Activated CD4-positive, alpha-beta T cell treated with anti-CD3 and anti-CD28 coated beads, Interleukin-10, Interleukin-2, amounts not matched to agents 100 ng/mL and 50 ng/mL, durations not matched to agents 16 hours and 8 hours (primary cell): ENCODE results near the gene ATP1A2.

Experiments used
- DNase-seq: peaks from one replicate; pipeline ENCODE4 v3.0.0-alpha.2; 2020

Gene ATP1A2

DNA sequence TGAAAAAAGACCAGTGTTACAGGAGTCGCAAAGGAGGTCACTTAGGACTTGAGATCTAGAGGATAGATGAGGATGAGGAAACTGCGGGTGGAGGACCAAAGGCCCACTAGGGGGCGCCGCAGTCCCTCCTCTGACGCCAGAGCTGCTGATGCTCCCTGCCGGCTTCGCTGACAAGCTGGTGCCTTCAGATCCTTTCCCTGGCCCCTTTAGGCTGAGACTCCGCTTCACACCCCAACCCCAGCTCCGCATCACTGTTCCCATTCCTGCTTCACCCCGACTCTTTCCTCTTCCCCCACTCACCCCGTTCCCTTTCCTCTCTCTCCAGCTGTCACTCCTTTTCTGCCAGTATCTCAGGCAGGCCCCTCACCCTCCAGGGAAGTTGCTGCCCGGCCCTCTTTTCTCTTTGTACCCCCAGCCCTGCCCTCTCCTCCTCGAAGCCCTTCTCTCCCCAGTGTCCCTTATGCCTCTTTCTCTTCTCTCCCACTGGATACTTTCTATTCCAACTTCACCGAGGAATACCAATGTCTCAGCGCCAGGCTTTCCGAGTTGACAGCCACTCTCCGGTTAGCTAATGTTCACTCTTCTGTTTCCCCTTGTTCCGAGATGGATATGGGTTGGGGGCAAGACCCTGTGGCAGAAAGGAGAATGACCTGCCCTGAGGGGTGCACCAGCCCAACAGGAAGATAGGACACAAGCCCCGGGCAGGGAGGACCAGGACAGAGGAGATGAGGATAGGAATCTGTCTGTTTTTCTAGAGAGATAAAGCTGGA is 29.7 kb upstream of the ATP1A2 start:
- DNase-seq, result peak; percentile 80

DNA sequence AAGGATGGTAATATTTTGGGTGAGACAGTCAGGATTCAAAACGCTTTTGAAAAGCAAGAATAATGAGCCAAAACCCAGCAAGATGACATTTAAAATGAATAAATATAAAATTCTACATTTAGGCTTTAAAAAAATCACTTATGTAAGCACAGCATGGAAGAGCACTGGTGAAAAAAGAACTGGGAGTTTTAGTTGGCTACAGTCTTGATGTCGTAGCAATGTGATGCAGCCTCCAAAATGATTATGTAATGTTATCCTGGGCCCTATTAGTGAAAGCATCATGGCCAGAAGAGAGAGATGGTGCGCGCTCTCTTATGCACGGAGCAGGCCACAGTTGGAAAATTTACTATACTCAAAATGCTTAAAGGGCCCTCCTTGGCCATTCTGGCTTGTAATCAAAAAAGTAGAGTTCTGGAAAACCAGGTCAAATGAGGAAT is 29.1 kb upstream of the ATP1A2 start:
- no peak for DNase-seq

DNA sequence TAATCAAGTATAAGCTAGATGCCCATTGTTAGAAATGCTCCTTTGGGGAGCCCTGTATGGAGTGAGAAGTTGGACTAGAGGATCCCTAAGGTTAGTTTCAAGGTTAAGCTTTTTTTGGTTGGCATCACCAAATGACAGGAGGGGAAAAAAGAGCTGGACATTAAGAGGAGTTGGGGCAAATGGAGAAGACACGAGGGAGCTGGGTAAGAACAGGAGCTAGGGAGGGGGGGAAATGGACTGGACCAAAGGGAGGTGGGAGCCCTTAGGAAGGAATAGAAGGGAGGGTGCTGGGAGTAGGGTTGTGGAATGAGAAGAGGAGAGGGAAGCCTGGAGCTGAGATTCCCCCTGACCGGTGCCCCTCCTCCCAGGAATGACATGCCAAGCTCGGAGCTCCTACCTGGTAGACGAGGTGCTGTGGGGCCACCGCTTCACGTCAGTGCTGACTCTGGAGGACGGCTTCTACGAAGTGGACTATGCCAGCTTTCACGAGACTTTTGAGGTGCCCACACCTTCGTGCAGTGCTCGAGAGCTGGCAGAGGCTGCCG is 28.4 kb upstream of the ATP1A2 start:
- no peak for DNase-seq

DNA sequence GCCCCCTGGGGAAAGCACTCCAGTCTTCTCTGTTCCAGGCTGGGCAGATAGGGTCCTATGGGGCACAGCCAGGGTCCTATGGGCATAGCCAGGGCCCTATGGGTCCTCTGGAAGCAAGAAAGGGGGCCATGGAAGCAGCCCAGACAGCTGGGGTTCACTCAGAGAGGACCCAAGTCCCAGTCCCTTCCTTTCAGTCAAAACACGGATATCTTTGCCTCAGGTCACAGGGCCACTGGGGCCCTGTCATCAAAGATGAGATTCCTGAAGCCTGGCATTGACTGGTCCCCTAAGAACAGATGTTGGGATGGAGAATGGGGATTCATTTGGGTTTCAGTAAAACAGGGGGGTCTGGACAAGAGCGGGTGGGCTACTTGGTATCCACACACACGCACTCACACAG is 25.7 kb upstream of the ATP1A2 start:
- no peak for DNase-seq

DNA sequence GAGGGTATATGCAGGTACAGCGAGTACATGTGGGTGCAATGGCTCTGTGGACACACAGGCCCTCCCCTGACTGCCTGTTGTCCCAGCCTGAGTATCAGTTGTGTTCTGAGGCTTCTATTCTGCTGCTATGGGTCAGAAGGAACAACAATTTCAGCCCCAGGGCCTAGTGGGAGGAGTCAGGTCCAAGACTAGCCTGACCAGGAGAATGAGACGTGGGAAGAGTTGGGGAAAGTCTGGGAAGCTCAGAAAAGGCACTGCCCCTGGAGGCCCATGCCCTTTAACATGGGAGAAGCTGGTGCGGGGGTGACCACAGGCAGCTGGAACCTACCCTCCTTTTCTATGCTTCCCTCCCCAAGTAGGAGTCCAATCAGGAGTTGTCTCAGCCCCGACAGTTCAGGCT is 24.8 kb upstream of the ATP1A2 start:
- DNase-seq, result no peak

DNA sequence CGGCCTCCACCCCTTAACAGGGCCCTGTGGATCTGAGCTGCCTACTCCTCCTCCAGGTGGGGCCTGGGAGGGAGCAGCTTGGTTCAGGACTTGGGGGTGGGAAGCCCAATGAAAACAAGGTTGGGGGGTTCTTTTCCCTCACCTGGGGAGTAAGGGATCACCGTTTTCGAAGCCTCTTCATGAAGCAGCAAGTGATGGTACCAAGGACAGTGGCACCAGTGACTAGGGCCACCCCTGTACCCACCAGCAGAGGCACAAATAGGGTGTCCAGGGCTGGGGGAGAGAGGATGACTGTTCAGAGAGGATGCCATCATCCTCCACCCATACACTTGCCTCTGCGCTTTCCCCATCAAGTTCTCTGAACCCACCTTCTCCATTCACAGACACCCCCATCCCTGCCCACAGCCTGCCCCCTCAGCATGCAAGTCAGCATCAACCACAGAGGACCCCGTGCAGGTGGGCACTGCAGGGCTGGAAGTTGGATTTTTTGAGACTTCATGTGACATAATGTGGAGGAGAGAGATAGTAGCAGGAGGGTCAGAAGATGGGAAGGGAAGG is 23.8 kb upstream of the ATP1A2 start:
- DNase-seq, result no peak

DNA sequence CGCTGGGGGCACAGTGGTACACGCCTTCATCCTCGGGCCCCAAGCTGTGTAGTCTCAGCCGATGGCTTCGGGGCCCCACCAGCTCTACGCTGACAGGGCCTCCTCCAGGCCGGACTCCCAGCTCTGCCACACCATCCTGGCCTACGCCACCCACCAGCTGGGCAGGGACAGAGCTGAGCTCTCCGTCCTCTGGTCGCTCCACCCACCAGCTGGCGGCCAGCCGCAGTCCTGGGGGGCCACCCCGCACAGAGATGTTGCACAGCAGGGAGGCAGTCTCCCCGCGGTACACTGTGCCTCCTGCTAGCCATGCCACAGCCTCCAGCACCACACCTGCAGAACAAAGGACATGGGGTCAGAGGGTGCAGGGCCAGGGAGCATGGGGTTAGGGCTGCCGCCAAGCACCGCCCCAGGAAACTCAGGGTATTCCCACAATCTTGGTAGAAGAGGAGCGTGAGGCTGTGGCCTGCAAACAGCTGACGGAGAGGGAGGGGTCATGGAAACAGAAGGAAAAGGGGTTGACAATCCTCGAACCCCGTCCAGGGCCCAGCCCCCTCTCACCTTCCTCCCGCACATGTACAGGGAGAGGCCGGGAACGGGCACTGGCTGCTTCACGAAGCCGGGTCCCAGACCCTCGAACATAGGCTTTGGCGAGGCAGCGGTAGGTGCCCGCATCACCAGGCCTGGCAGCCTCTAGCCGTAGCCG is 23.0 kb upstream of the ATP1A2 start:
- DNase-seq, result no peak

DNA sequence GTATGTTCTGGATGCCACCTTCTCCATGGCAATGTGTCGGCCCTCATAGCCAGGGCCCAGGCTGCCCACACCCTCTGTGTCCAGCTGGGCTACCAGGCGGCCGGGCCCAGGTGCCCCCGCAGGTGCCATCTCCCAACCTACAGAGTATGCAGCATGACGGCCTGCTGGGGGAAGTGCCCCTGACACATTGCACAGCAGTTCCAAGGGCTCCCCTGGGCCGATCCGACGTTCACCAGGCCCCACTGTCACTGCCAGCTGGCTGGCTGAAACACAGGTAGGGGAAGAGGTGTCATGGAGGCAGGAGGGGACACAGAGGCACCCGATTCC is 22.5 kb upstream of the ATP1A2 start:
- DNase-seq, result no peak

DNA sequence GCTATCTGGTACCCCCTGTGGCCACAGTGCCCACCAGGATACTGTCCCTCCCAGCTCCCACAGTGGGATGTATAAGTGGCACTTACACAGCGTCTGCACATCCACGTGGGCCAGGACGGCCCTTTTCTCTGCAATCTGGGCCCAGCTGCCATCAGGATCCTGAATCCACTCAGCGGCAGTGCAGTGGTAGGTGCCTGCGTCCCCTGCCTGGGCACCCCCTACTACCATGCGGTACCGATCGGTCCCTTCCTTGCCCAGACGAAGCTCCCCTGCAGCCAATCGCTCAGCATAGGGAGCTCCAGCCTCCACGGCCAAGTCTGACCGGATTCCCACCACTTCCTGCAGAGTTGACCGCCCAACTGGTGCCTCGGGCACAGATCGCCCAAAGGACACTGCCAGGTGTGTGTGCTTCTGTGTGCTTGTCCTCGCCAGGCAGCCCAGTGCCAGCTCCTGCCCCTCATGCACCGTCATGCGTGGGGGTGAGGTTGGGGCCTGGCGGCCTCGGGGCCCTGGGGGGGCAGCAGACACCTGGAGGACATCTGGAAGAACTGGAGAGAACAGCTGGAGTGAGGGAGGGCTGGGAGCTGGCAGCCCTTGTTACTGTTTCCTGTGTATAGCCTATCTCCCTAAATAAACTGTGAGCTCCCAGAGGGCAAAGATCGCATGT is 21.8 kb upstream of the ATP1A2 start:
- DNase-seq, result no peak

DNA sequence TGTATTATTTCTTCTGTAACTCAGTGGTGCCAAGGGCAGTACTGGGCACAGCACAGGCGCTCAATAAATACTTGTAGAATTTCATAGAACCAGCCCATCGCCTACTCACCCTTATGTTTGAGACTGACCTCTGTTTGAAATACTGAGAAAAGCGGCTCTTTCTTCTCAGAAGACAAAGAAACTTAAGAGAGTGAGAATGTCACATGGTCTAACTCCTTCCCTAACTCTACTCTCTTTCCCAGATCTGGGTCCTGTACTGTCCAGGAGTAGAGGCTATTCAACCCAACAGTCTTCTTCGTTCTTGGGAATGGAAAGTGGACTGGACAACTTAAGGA is 21.3 kb upstream of the ATP1A2 start:
- DNase-seq, result no peak

DNA sequence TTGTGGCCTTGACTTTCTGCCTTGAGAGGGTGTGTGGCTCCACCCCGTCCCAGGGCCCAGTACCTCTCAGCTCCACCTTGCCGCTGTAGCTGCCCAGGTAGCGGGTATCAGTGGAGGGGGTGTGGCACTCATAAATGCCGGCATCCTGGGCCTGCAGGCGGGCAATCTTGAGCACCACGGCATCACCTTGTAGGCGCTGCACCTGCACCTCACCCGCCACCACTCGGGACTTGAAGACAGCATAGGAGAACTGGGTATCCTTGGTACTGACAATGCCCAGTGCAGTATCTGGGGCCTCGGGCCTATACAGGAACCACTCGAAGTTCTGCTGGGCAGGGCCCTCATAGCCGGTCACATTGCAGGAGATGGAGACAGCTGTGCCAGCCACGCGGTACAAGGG is 20.8 kb upstream of the ATP1A2 start:
- DNase-seq, result no peak

DNA sequence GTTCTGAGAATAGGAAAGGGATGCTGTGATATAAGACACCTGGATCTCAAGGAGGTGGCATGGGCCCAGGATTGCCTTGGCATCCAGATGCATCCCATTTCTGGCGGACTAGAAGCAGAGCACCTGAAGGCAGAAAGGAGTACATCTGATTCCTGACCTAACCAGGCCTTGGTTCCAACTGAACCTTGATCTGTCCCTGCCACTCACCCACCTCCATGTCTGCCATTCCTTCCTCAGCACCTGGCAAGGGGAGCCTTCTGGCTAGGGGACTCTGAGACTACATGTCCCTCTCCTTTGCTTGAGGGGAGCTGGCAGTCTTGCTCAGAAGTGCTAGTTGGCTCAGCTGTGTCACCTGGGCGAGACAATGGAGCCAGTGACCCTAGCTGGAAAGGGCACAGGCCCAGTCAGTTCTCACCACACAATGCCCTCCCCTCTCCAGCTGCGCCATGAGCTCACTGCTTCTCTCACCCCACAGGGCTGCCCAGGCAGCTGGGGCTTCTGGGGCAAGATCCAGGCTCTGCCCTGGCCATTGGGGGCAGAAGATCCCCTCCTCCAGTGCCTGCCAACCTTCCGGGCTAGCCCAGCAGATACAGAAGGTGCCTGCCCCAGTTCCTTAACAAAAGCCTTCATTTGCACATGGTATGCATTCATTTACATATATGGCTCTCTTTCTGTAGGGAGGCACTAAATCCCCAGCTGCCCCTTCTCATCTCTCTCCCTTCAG is 20.0 kb upstream of the ATP1A2 start:
- no peak for DNase-seq

DNA sequence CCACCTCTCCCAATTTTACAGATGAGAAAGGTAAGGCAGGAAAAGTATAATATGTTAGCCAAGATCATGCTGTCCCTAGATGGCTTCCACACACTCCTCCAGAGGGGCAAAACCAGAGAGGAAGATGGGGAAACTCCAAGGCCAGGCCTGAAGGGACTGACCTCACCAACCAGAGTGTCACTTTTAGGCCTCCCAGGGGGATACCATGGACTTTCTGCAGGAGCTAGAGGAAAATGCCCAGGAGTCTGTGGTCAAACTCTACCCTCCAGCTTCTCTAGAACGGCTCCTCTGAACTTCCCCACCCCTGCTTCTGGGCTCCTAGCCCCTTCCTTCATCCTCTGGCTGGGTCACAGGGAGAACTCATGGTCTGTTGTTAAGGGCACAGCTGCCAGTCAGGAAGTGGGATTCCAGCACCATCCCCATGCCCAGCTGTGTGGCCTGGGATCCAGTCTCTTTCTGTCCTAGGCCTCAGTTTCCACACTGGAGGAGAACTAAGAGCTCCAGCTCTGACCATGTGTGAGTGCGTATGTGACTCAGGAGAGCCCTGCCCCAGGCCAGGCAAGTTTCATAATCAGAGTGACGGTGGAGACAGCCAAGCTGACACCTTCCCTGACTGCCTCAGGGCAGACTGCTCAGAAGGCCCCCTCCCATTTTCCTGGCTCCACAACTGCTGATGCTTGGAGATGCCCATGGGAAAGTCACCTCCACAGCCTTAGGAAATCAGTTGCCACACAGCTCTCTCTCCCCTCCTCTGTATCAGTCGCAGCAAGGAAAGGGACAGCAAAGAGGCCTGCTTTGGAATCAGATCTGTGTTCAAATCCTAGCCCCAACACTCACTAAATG is 19.1 kb upstream of the ATP1A2 start:
- DNase-seq, result peak; percentile 26

DNA sequence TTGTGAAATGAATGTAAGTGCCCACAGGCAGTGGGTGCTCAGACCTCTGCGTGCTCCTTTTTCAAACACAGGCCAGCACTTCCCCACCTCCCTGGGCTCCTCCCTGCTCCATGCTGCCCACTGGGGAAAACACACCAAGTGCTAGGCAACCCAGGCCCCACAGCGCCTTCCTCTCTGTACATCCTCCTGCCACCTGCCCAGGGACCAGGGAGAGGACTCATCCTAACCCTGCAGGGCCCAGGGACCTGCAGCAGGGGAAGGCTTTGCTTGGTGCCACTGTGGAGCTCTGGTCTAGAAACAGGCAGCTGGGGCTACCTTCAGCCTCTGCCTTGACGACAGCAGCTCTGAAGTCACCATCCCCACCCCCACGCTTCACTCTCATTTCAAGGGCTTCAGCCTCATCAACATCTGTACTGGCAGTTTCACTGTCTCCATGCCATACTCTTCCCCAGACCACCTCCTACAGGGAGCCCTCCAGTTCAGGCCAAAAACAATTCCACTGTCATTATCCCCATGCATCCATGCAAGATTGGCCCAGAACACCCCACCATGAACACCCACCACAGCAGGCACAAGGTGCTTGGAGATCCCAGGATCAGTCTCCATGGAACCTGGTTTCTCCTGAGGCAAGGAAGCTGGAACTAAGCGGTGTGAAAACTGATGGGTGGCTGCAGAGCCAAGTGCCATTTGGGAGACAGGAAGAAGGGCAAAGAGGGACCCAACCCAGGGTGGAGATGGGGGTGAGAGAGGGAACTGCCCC is 18.2 kb upstream of the ATP1A2 start:
- DNase-seq, result peak; percentile 29

DNA sequence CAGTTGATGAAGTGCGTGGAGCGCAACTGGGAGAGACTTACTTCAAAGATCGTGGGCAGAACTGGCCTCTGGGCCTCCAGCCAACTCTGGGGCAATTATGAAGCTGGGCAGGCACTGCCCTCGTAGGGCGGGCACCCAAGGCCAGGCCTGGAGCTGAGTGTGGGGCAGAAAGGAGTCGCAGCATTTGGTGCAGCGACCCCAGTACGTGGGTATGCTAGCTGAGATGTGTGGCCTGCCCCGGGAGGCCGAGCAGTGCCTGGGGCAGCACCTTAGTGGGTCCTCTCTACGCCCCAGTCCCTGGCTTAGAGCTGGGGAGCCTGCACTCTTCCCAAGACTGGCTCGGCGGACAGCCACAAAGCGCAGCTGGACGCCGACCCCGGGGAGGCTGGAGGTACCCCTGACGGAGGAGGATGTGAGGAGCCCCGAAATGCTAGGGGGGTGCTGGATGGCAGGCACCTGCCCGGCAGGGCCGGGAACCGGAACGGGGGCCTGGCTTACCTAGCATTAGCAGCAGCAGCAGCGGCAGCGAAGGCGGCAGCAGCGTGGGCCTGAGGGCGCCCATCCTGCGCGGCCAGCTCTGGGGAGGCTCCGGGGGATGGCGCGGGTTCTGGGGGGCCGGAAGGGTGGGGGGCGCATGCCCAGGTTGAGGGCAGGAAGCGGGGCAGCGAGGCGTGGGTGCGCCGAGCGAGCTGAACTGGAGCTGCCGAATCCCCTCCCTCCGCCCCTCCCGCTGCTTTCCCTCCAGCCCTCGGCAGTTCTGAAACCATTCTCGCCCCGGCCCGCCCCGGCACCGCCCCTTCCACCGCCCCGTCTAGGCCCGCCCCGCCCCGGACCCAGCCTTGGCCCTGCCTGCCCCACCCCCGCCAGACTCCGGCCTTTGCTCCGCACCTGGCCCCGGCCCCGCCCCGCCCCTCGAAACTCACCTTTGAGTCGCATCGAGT is 17.4 kb upstream of the ATP1A2 start, which contains the start of gene IGSF8:
Gene IGSF8 (minus strand): TSS at position 709 of the 941 bp plus-strand sequence. CDS start 147 bp downstream, at position 562.
- DNase-seq, result peak; percentile 90

DNA sequence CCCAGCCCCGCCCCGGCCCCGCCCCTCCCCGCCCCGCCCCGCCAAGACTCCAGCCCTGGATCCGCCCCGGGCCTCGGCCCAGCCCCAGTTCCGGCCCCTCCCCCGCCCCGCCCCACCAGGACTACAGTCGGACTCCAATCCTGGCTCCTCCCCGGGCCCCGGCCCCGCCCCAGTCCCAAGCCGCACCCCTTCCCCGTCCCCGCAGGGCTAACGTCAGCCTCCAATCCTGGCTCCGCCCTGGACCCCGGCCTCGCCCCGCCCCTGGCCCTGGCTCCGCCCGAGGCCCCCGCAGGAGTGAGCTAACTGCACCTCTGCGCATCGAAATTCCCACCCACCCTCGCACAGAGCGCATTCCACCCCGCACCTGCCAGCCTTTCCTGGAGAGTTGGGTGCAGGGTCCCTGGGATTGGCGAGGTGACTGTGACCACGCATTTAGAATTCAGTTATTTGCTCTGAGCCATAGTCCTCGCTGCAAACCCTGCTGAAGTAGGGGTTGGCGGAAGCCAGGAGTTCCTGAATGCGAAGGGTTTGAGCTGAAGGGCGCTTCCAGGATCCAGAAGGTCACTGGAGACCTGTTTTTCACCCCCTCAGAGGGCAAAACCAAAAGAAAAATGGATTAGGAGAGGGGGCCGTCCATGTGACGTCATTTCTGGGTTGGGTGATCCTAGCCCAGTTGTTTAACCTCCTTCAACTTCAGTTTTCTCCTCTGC is 16.6 kb upstream of the ATP1A2 start:
- peak; percentile 98 for DNase-seq

DNA sequence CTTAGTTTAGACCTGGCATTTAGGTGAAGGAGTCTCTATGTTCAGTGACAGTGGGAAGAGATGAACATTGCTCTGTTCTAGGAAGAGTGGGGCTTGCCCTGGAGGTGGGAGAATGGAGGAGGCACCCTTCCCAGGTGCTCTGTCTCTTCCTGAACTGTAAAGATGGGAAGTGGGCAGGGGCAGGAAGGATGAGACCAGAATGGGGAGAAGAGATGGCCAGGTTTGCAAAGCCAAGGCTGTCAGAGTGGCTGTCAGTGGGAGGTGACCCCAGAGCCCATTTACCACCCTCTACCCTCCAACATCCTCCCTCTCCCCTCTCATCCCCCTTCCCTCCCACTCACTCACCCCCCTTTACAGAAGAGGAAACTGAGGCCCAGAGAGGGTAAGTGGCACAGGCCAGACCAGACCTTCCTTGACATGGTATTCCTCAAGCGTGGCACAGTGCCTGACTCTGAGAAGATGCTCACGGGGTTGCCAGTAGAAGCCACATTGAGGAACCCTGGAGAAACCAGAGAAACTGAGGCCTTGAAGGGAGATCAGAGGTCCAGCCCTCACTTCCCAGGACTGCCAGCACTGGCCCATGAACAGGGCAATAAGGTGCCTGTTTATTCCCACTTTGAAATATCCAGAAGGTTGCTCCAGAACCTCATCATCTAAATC is 15.7 kb upstream of the ATP1A2 start:
- no peak for DNase-seq

DNA sequence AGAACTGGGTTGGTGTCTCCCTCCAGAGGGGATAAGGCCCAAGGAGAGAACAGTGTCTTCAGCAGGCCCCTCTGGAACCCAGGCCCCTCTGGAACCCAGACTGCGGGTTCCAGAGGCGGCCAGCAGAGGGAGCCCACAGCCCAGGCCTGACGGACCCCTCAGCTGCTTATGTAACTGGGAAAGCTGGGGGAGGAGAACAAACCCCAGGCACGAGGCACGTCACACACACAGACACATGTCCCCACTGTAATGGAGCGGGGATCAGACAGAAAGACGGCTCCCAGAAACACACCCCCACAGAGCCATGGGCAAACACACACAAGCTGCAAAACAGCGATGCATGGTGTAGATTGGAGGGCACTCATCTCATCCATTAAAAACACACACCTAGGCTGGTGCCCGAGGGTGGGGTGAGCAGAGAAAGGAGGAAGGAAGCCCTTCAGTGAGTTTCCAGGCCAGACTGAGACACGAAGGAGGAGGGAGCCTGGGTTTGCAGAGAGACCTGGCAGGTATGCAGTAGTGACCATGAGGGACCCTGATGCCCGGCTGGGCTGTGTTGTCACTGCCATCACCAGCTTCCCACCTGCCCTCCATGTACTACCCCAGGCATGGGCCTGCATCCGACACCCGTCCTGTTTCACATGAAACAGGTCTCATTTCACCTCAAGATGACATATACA is 14.4 kb upstream of the ATP1A2 start:
- peak; percentile 81 for DNase-seq
